GM19043 (cell line): ENCODE data around the gene NLRC3.
"Not testable (repeated sequence)": the region's sequence is repeated elsewhere in the genome, so short reads cannot be mapped to it uniquely, and the experiment has no call there.

ENCODE experiments used
- ATAC-seq: cut with Tn5 transposase; IDR thresholded peaks from one replicate; pipeline ENCODE4 v1.9.1; 2021; ENCODE audit warnings: low read depth; ENCODE audit not compliant: unreplicated experiment

Gene NLRC3

GRCh38 chr16:3548859-3549258 is 28.3 kb downstream of the NLRC3 start:
- ATAC-seq = no peak

DNA sequence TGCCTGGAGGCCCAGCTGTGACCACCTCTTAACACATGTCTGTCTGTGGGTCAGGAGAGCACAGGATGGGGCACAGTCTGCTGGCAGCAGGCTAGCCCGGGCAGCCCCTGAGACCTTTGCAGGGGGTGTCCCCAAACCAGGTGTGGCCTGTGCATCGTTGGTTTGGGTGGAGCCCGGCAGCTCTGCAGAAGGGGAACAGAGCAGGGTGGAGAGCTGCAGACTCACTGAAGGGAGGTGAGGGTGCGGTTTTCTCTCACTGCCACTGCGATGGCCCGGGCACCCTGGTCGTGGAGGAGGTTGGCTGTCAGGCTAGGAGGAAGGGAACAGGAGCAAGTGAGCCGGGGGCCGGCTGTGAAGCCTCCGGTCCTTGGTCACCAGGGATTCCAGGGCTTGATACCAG is 28.8 kb downstream of the NLRC3 start:
- ATAC-seq = no peak

- ATAC-seq = no peak
These were observed 30.1 kb downstream of the NLRC3 start for GRCh38 chr16:3546986-3547682.

GRCh38 chr16:3542601-3543373 is 34.4 kb downstream of the NLRC3 start:
- ATAC-seq = no peak

- ATAC-seq = no peak
These were observed 35.6 kb downstream of the NLRC3 start for GRCh38 chr16:3541527-3542155.

DNA sequence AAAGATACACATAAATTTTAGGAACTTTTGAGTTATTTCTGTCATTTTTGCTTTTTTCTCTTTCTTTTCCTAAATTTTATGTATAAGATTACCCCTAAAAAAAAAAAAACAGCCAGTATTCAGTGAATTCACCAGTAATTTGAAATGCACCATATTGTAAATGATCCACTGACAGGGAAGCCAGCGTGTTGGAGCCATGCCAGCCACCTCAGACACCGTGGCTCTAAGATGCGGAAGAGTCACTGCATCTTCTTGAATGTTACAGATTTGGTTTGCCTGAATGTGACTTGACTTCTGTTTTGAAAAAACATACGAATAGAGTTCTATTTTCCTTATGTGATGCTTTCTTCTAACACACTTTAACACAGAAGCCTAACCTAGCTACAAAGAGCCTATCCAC is 39.0 kb downstream of the NLRC3 start:
- ATAC-seq = no peak

- no peak for ATAC-seq
These were observed 40.4 kb downstream of the NLRC3 start for GRCh38 chr16:3536851-3537250.

DNA sequence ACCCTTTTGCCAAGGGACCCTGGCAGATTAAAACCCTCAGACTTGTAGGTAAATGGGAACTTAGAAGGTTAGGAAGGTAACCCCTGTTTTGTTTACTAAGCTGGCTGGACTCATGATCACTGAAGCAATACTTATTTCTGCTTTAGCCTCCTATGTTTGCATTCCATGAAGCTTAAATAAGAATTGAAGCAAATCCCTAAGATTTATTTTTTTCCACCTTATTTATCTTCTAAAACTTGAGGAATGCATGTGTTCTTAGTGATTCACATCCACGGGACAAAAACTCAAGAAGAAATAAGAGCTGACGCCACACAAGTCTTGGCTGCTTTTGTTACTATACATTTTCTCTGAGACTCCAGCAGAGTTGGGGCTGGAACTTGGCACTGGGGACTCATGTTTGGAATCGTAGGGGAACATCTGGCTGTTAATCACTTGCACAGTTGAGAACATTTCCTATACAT is 40.9 kb downstream of the NLRC3 start:
- ATAC-seq = no peak

- no peak for ATAC-seq
These were observed 43.1 kb downstream of the NLRC3 start for GRCh38 chr16:3534126-3534525.

DNA sequence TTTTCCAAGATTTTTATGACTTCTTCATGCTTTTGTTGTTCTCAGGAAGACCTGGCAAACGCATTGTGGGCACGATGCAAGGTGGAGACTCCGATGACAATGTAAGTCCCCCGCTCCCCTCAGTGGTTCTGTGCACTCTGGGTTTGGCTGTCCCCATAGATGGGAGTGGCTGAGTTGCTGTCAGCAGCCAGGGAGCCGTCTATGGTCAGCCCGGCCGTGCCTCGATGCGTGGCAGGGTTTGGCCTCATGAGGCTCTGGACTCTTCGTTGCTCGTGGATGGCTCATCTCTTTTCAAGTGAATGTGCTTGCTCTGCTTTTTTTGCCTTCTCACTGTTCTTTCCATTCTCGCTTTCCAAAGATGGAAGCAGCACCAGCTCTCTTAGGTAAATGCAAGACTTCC is 44.5 kb downstream of the NLRC3 start:
- no peak for ATAC-seq

- no peak for ATAC-seq
These were observed 46.8 kb downstream of the NLRC3 start for GRCh38 chr16:3530371-3530914.

DNA sequence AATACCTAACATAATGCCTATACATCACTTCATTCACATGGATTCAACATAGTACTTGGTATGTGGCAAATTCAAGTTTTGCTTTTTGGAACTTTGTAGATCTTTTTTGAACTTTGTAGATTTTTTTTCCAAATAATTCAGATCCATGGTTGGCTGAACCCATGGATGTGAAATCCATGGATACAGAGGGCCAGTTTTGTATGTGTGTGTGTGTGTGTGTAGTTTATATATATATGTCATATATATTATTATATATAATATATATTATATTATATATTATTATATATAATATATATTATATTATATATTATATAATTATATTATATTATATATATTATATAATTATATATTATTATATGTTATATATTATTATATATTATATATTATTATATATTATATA is 48.0 kb downstream of the NLRC3 start:
- no peak for ATAC-seq

DNA sequence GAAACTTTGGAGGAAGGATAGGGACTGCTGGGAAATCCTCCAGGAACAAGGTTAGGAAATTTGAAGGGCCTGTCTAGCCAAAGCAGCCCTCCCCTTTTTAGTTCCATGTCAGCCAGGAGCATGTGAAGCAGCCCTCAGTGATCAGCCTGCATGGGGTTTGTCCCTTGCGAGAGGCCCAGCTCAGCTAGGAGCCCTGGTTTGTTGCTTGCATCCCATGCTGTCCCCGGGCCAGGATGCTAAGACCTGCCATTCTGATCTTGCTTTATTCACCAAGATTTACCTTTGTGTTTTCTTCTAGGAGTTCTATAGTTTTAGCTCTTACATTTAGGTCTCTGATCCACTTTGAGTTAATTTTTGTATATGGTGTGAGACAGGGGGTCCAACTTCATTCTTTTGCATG is 48.8 kb downstream of the NLRC3 start:
- no peak for ATAC-seq

GRCh38 chr16:3527216-3527829 is 49.9 kb downstream of the NLRC3 start:
- not testable (repeated sequence) for ATAC-seq

DNA sequence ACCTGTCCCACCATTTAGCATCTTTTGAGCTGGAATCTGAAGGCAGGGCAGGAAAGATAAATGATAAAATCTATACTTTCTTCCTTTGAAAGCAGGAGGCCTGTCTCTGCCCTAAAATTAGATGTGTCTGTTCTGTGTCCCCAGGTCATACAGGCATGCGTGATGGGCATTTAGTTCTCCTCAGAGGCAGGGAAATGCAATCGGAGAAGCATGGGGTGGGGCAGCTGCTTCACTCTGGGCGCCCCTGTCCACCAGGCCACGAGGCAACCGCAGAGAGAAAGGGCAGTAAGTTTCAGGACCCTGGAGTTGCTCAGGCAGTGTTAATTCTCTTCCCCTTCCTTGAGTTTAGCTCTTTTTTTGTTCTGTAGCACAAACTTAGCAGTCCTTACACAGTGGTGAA is 51.3 kb downstream of the NLRC3 start:
- ATAC-seq = no peak

DNA sequence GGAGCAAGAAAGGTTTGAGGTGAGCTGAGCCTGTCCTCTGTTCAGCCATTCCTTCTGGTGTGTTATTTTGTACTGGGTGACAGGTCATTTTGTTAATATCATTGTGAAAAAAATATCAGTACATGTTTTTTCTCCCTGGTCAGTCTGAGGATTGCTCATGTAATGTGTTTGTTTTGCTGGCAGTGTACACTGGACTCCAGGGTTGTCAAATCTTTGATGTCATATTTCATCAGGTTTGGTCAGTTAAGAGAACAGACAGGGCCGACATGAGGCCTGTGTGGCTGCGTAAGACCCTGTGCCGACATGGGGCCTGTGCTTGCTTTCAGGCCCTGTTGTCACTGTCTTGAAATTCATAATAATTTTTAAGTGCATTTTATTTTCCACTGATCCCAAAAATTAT is 53.9 kb downstream of the NLRC3 start:
- no peak for ATAC-seq

DNA sequence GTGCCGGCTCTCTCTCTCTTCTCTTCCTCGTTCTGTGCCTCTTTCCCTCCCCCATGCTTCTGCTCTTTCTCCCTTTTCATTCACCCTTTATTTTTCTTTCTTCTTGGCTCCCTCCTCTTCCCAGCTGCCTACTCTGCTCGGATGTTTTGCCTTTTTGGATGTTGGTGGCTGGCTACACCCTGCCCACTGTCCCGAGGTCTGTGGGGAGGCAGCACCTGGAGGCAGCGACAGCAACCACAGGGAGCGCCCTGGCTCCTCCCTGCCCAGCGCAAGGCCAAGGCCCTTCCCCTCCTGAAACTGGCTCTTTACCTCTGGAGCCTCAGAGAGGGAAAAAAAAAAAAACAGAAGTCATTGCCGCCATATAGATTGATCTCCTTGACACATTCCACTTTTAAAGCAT is 56.4 kb downstream of the NLRC3 start:
- no peak for ATAC-seq

DNA sequence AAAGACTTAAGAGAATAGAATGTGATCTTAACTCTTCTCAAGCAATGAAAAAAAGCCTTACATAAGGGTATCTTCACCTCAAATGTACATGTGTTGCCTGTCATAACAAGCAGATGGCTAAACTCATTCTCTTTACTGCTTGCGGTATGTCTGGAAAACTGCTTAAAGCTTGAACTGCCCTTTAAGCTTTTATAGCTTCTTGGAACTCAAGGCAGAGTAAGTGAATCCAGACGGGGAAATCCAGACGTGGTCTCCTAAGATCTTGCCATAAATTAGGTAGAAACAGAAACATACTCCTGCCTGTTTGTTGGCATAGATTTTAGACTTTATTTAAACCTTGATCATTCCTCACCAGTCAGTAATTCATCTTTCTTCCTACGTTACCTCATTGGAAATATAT is 56.8 kb downstream of the NLRC3 start:
- ATAC-seq = no peak

- no peak for ATAC-seq
These were observed 57.6 kb downstream of the NLRC3 start for GRCh38 chr16:3519581-3519980.

DNA sequence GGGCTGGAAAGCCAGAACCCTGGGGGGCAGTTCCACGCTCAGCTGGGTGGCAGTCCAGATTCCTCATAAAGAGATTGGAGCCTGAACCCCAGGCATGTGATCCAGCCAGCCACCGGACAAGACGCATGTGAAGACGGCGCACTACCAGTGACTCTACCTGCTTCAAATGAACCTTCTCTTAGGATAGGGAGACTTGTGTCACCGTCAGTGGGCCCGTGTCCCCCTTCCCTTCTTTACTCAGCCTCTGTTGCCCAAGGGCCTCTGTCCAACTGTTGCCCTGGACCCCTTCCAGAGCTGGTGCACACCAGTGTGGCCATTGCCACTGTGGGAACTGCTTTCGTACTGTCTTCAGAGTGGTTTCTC is 58.2 kb downstream of the NLRC3 start:
- ATAC-seq = no peak
